Vagina (tissue), 2 donors: Measurements from ENCODE around the gene TMEM38A.

Experiments
- CTCF ChIP-seq, 3 experiments: fragments of 450-650 bp in 2 of 3; fragments of 200-600 bp in 1 of 3; sonication (generic) in 1 of 3; IDR thresholded peaks; one replicate each; pipeline ENCODE4 v1.5.1; 2017 to 2019; ENCODE audit warnings: antibody characterized with exemption in 3 of 3, mild to moderate bottlenecking in 2 of 3, moderate library complexity in 2 of 3
- POLR2A ChIP-seq, 2 donors: fragments of 450-650 bp; IDR thresholded peaks; one replicate each; pipeline ENCODE4 v1.6.1; 2017; ENCODE audit warnings: antibody characterized with exemption in 2 of 2, mild to moderate bottlenecking in 2 of 2, moderate library complexity in 2 of 2

DNA sequence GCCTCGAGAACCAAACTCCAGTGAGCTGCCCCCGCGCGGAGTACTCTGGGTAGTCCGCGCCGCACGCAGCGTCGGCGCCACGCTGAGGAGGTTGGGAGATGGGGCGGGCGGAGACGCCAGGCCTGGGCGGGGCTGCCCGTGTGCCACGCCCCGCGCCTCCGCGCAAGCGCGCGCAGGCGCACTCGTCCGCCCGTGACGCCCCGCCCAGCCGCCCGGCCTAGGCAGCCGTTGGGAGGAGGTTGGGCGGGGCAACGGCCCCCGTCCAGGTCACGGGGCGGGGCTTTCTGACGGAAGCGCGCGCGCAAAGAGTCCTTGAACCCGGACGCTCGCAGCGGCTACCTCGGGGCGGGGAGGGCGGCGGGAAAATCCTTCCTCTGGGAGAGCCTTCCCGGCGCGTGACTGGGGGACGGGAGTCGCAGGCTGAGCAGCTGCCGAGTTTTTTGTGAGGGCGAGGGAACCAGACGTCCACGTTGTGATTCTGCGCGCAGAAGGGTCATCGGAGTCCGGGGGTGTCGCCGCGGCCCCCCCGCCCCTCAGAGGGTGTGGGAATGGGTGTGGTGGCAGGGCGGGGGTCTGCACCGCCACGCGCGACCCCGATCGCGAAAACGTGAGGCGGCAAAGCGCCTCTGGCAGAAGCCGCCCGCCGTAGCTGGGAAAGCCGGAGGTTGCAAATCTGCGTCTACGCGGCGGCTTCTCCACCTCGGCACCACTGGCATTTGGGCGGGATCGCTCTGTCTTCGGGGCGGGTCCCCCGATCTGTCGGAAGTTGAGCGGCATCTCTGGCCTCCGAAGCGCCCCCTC, 32.6 kb upstream of the TMEM38A start, which contains the start of gene MED26:
- TF ChIP-seq CTCF (IDR thresholded peaks at IDR 0.05) (no peak), POLR2A (IDR thresholded peaks at IDR 0.05) (peak in 1 of 2 donors; percentile 60)
